Measurements from ENCODE around the gene HSPG2.

DNA sequence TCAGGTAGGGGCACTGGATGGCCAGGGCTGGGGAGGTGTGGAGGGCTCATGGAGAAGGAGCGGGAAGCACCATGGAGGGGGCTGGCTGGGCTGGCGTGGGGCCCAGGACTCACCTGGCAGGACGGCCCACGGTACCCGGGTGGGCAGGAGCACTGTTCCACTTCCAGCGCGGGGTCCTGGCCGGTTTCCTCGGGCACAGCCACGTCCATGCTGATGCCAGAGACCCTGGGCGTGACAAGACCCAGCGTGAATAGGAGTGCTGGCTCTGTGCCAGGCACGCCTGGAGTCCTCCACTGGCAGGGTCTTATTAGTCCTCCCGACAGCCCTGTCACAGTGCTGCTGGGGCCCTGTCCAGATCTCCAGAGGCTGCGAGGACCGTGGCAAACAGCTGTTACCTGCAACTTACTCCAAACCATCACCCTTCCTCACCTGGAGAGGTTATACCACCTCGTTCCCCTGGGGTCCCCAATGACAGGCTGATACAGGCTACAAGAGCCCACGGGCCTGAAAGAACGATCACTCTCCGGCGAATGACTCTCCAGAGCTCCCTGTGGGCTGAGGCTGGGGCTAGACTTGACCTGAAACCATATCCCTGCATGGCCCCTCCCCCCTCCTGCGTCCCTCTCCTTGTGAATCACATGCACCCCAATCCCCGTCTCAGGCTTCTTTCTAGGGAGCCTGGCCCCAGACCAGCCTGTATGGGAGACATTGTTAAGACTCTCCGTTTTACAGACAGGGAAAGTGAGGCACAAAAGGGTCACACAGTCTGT is 62.1 kb downstream of the HSPG2 start:
- TF ChIP-seq, protein P1, sequence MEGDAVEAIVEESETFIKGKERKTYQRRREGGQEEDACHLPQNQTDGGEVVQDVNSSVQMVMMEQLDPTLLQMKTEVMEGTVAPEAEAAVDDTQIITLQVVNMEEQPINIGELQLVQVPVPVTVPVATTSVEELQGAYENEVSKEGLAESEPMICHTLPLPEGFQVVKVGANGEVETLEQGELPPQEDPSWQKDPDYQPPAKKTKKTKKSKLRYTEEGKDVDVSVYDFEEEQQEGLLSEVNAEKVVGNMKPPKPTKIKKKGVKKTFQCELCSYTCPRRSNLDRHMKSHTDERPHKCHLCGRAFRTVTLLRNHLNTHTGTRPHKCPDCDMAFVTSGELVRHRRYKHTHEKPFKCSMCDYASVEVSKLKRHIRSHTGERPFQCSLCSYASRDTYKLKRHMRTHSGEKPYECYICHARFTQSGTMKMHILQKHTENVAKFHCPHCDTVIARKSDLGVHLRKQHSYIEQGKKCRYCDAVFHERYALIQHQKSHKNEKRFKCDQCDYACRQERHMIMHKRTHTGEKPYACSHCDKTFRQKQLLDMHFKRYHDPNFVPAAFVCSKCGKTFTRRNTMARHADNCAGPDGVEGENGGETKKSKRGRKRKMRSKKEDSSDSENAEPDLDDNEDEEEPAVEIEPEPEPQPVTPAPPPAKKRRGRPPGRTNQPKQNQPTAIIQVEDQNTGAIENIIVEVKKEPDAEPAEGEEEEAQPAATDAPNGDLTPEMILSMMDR (conservative IDR thresholded peaks at IDR 0.05 in 1 of 2, IDR thresholded peaks at IDR 0.05 in 1 of 2; ENCODE audit: extremely low read depth in 1 of 2, insufficient read depth in 1 of 2, low read depth in 1 of 2, low read length in 2 of 2): no peak
- no peak for TF ChIP-seq EZH2 (IDR thresholded peaks at IDR 0.05; ENCODE audit: borderline replicate concordance, low read length)
